Measurements from ENCODE around the gene SNRPB. TPM values are rescaled to one million over a fixed set of nuclear protein-coding genes. Genes with fewer than 3 reads are reported as not detected.
"Not testable (repeated sequence)": the region's sequence is repeated elsewhere in the genome, so short reads cannot be mapped to it uniquely, and the experiment has no call there.

The SNRPB gene
- polyA plus RNA-seq (ENCODE audit: insufficient read length) = 125 TPM
- long read RNA-seq, donor 1, transcript SNRPB-202 (7 exons, 1,008 nt) = minor isoform, 37 of 221 reads
- long read RNA-seq, donor 1, transcript SNRPB-201 (7 exons, 1,154 nt) = major isoform, 86 of 221 reads
- long read RNA-seq, donor 1, partial matches to known transcripts = 90 of 221 reads
- long read RNA-seq, donor 1, other reads (novel, unspliced or antisense) = 8 of 221 reads
- long read RNA-seq, donor 2, transcript SNRPB-201 (7 exons, 1,154 nt) = major isoform, 78 of 202 reads
- long read RNA-seq, donor 2, transcript SNRPB-202 (7 exons, 1,008 nt) = minor isoform, 22 of 202 reads
- long read RNA-seq, donor 2, partial matches to known transcripts = 100 of 202 reads
- long read RNA-seq, donor 2, other reads (novel, unspliced or antisense) = 0 of 202 reads
- long read RNA-seq, donor 3, transcript SNRPB-202 (7 exons, 1,008 nt) = minor isoform, 32 of 212 reads
- long read RNA-seq, donor 3, transcript SNRPB-201 (7 exons, 1,154 nt) = major isoform, 68 of 212 reads
- long read RNA-seq, donor 3, partial matches to known transcripts = 112 of 212 reads
- long read RNA-seq, donor 3, other reads (novel, unspliced or antisense) = 0 of 212 reads
- long read RNA-seq, donor 4, transcript SNRPB-201 (7 exons, 1,154 nt) = major isoform, 8 of 34 reads
- long read RNA-seq, donor 4, partial matches to known transcripts = 24 of 34 reads
- long read RNA-seq, donor 4, other reads (novel, unspliced or antisense) = 0 of 34 reads
- long read RNA-seq, donor 5, transcript SNRPB-201 (7 exons, 1,154 nt) = major isoform, 171 of 497 reads
- long read RNA-seq, donor 5, transcript SNRPB-202 (7 exons, 1,008 nt) = minor isoform, 60 of 497 reads
- long read RNA-seq, donor 5, partial matches to known transcripts = 247 of 497 reads
- long read RNA-seq, donor 5, other reads (novel, unspliced or antisense) = 17 of 497 reads
- long read RNA-seq, donor 6, transcript SNRPB-202 (7 exons, 1,008 nt) = minor isoform, 41 of 311 reads
- long read RNA-seq, donor 6, transcript SNRPB-201 (7 exons, 1,154 nt) = major isoform, 97 of 311 reads
- long read RNA-seq, donor 6, partial matches to known transcripts = 160 of 311 reads
- long read RNA-seq, donor 6, other reads (novel, unspliced or antisense) = 13 of 311 reads
- long read RNA-seq, donor 7, transcript SNRPB-201 (7 exons, 1,154 nt) = major isoform, 126 of 343 reads
- long read RNA-seq, donor 7, transcript SNRPB-202 (7 exons, 1,008 nt) = minor isoform, 42 of 343 reads
- long read RNA-seq, donor 7, partial matches to known transcripts = 162 of 343 reads
- long read RNA-seq, donor 7, other reads (novel, unspliced or antisense) = 12 of 343 reads
- long read RNA-seq, donor 8, transcript SNRPB-201 (7 exons, 1,154 nt) = major isoform, 39 of 86 reads
- long read RNA-seq, donor 8, transcript SNRPB-202 (7 exons, 1,008 nt) = minor isoform, 15 of 86 reads
- long read RNA-seq, donor 8, partial matches to known transcripts = 32 of 86 reads
- long read RNA-seq, donor 8, other reads (novel, unspliced or antisense) = 0 of 86 reads

DNA sequence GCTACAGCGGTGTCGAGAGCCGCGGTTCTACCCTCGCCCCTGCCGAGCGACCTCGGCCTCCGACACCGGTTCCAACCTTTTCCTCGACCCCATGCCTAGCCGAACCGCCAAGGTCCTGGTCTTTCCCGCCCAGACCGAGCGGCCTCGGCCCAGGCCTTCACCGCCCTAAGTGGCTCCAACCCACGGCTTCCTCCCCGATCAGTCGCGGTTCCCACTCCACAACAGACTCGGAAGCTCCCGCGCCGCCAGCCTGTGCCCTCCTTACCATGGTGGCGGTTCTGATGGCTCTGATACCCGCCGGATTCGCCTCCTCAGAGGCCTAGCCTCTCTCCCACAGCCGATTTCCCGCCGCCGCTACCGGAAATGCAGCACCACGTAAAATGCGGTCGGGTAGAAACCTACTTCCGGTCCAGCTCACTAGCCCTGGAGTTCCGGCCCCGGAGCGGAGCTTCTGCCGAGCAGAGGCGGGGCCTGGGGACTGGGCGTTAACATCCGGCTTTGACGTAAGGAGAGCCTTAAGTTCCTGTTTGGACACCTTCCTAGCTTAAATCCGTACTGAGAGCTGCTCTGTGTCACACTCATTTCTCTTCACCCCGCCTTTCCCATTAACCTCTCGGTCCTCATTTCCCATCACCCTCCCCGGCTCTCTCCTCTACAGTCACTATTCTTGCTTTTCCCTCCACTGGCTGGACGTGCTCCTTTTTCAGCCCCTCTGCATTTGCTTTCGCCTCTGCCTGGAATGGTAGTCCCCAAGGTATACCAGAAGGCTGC is at the start of gene SNRPB:
Gene SNRPB, minus strand, starts transcription at position 367 of the 771 bp plus-strand sequence. Its CDS starts 99 bp downstream, at position 268.
- peak; percentile 97 for DNase-seq

- DNase-seq = no peak
Observed at GRCh38 chr20:2519115-2519809, 48.7 kb upstream of the SNRPB start.

- DNase-seq = no peak
Observed at GRCh38 chr20:2518558-2518957, 48.0 kb upstream of the SNRPB start.

DNA sequence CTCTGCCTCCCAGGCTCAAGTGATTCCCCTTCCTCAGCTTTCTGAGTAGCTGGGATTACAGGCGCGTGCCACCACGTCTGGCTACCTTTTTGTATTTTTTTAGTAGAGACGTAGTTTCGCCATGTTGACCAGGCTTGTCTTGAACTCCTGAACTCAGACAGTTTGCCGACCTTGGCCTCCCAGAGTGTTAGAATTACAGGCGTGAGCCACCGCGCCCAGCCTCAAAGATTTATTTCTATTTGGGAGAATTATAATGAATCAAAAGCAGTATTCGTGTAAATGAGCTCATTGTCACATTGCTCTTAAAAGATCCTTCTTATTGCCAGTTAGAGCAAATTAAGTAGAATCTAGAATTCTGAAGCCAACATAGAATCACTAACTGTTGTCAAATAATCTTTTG is 47.5 kb upstream of the SNRPB start:
- no peak for DNase-seq

DNA sequence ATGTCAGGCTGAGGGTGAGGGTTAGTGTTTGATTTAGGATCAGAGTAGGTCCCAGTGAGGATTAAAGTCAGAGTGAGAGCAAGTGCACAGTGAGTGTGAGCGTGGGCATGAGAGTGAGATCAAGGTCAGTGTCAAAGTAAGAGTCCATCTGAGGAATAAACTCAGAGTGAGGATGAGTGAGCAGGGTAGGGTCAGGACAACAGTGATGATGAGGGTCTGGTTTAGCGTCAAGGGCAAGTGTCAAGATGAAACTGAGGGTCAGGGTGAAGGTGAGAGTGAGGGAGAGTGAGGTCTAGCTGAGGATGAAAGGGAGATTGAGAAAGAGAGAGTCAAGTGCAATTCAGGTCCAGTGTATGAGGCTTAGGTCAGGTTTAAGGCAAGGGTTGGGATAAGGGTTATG is 45.8 kb upstream of the SNRPB start:
- DNase-seq = no peak

DNA sequence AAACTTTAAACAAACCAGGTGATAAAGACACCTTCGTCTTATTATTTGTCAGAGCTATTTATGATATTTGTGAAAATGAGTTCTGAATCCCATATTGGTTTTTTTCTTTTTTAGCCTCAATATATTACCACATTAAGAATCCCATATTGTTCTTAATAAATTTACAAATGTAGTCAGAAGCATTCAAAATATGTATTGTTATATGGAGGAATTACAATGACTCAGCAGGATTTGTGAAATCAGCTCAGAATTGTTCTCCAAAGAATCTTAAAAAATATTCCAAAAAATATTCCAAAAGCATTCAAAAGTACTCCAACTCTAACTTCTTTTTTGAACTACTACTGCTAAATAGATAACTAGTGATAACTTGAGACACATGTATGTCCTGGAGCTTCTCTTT is 44.6 kb upstream of the SNRPB start:
- no peak for DNase-seq

DNA sequence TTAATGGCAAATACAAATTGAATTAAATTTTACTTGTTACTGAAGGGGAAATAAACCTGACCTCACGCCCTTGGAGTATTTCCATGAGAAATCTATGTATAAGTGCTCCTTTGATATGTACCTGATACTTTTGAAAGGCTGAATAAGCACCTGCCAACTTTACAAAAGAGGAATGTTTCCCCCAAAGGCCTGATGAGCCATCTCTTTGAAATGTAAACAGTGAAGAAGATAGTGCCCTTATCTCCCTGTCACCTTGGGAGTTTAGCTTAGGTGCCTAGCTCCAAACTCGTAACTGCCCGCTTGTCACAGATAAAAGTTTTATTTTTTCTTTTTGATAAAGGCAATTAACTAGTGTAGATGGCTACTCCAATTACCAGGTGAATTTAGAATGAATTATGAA is 39.2 kb upstream of the SNRPB start:
- no peak for DNase-seq

DNA sequence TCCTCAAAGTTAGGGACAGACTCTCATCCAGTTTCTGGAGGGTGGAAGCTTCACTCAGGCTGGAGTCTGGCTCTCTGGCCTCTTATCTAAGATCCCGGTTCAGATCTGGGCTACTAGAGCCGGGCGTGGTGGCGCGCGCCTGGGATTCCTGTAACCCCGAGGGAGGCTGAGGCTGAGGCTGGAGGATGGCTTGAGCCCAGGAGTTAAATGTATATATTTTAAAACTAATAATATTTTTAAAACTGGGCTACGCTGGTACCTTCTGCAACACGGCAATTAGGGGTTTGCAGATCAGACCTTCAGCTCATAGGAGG is 38.8 kb upstream of the SNRPB start:
- no peak for DNase-seq

DNA sequence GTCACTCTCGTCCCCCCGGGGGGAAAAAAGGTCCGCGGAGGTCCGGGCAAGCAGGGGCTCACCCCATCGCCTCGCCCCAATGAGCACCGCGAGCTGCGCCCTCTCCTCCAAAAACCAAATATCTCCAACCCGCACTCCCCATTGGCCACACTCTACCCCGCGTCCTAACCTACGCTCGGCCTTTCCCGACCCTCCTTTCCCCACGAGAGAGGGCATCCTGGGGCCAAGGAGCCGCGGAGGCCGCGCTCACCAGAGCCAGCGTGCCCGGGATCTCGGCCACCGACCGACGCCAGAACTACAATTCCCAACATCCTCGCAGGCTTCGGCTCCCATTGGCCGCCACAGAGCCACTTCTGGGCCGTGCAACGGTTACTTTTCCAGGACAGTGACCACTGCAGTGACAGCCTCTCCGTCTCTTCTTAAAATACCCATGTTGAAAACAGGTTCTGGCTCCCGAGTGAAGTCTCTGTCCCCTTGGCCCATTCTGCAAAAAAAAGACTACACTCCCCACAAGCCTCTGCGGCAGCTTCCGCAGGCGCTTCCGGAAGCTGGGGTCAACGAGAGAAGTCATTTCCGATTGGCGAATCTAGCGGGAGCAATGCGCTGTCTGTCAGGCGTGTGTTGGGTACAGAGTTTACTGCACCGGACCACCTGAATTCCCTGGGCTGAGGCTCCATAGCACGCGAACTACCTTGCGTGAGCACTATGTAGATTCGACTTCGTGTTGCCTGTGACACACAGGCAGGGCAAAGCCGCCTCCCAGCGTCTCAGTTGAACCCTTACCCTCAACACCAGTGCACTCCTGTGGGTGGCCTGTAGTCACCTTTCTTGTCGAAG is 38.3 kb upstream of the SNRPB start, which contains the start of gene ZNF343:
Gene ZNF343, minus strand, starts transcription at position 285 of the 837 bp plus-strand sequence. CDS start 15,020 bp downstream, outside the sequence.
- peak; percentile 88 for DNase-seq

GRCh38 chr20:2507875-2508630 is 37.5 kb upstream of the SNRPB start:
- no peak for DNase-seq

DNA sequence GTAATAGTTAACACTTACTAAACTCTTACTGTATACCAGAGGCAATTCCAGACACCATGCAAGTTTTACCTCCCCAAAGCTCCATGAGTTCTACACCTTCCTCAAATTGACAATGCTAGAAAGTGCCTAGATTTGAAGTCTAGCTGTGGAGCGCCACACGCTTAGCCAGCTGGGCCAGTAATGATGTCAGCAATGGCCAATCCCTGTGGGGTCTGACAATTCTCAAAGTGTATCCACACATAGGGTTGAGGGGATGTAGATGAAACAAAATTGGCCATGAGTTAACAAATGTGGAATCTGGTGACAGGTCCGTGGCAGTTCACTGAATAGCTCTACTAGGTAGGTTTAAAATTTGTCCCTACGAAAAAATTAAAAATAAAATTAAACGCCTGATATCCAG is 36.9 kb upstream of the SNRPB start:
- no peak for DNase-seq

- DNase-seq = not testable (repeated sequence)
Observed at GRCh38 chr20:2506426-2506825, 35.8 kb upstream of the SNRPB start.

- DNase-seq = not testable (repeated sequence)
Observed at GRCh38 chr20:2504803-2505202, 34.2 kb upstream of the SNRPB start.

DNA sequence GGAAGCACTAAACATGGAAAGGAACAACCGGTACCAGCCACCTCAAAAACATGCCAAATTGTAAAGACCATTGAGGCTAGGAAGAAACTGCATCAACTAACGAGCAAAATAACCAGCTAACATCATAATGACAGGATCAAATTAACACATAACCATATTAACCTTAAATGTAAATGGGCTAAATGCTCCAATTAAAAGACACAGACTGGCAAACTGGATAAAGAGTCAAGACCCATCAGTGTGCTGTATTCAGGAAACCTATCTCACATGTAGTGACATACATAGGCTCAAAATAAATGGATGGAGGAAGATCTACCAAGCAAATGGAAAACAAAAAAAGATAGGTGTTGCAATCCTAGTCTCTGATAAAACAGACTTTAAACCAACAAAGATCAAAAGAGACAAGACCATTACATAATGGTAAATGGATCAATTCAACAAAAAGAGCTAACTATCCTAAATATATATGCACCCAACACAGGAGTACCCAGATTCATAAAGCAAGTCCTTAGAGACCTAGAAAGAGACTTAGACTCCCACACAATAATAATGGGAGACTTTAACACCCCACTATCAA is 32.3 kb upstream of the SNRPB start:
- not testable (repeated sequence) for DNase-seq

DNA sequence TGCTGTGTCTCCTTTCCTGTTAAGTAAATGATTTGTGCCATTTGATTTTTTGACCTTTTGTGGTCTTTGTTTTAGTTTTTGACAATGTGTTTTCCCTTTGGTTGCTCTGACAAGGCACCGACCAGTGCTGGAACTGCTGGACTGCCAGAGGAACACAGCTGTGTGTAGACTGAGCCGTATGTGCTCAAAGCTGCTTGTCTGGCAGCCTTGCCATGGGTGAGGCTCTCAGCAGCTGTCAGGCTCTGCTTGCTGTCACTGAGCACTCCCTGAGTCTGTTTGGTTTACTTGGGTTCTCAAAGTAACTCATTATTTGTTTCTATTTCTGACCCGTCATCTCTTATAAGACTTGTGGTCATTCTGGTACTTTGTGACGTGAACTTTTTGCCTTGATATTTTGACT is 15.1 kb upstream of the SNRPB start:
- DNase-seq = no peak

- DNase-seq = no peak
Observed at GRCh38 chr20:2485080-2485479, 14.5 kb upstream of the SNRPB start.

GRCh38 chr20:2483504-2483903 is 12.9 kb upstream of the SNRPB start:
- DNase-seq = no peak

DNA sequence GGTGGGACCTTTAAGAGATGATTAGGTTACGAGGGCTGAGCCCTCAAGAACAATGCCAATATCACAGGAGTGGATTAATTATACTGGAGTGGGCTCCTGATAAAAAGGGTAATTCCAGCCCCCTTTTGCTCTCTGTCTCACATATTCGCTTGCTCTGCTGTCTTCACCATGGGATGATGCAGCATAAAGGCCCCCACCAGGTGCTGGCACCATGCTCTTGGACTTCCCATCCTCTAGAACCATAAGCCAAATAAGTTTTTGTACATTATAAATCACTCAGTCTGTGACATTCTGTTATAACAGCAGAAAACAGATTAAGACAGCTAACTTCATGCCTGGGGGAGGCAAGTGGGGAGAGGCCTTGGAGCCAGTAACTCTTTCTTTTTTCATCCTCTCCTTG is 9.8 kb upstream of the SNRPB start:
- DNase-seq = no peak

All from left kidney (tissue), 8 donors.